GM21515 (cell line): ENCODE data around the gene SNN.

Source experiments
- ATAC-seq: cut with Tn5 transposase; IDR thresholded peaks from one replicate; pipeline ENCODE4 v1.9.1; 2021; ENCODE audit not compliant: unreplicated experiment

SNN gene

GRCh38 chr16:11677959-11678881 is 10.0 kb downstream of the SNN start:
- ATAC-seq, result no peak

DNA sequence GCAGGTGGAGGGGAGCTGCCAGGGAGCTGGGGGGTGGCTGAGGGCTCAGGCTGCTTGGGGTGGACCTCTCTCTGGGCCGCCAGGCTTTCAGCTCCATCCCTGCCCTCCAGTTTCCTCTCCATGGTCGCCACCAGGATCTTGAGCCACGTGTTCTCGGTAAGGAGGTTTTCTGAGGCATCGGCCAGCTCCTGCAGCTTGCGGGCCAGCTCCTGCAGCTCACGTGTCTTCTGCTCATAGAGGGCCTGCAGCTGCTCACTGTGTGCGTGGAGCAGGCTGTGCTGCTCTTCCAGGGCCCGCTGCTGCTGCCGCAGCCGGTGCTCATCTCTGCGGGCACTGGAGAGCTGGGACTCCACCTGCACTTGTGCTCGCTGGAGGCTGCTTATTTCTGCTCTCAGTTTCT is 11.0 kb downstream of the SNN start:
- ATAC-seq, result no peak

- ATAC-seq, result no peak
Measured at GRCh38 chr16:11679941-11680911, 12.0 kb downstream of the SNN start.

DNA sequence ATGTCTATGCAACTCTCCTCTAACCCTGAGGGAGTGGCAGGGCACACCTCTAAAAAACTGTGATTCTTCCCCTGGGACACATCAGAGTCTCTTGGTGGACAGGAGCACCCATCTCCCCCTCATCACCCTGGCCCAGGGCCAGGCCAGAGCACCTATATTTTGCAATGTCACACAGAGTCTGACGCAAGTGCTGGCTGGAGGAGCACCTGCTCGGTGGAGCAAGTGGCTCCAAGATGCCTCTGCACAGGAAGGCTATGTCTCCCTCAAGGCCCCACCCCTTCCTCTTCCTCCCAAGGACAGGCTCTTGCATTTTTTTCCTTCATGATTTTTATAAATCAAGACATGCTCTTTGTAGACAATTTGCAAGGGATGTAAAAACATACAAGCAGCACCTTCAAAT is 13.3 kb downstream of the SNN start:
- ATAC-seq, result no peak

GRCh38 chr16:11681976-11682654 is 13.9 kb downstream of the SNN start:
- no peak for ATAC-seq

- ATAC-seq, result no peak
Measured at GRCh38 chr16:11682655-11683096, 14.4 kb downstream of the SNN start.

- no peak for ATAC-seq
Measured at GRCh38 chr16:11683145-11683544, 14.9 kb downstream of the SNN start.

- no peak for ATAC-seq
Measured at GRCh38 chr16:11684231-11685025, 16.2 kb downstream of the SNN start.

GRCh38 chr16:11685844-11686618 is 17.8 kb downstream of the SNN start:
- ATAC-seq, result no peak

- ATAC-seq, result no peak
Measured at GRCh38 chr16:11686713-11687380, 18.6 kb downstream of the SNN start.

DNA sequence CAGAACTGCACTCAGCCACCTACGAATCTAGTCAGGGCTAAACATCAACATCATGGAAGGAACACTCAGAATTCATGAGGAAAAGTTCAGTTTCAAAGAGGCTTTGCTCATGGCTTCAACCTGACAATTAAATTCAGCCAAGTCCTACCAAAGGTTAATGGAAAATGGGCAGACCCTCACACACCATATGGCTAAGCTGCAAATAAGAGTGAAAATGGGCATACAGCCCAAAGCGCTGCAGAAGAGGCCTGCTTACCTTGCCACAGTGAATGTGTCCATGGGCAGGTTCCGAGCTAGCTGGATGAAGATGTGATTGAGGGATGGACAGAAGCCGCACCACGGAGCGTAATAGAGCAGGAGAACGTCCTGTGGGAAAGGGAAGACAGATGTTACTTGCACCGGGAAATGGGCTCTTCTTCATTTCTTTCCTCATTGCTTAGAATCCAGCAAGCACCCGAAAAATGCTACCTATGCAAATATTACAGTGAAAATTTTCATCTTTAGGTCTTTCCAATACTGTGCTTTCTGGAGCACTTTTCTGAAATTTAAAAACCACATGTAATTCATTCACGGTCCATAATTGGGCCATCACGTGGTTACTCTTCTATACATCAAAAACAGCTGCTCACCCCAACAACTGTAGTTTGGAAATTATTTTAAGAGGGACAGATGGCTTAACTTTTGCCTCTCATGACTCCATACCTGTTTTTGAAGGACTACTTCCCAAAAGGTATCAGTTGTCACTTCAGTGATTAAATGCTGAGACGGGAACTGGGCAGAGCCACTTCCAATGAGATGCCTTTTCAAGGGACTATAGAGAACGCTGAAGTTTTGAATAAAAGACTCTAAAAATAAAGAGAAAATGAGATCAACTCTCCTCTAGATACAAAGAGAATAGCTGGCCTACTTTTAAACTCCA is 19.6 kb downstream of the SNN start:
- ATAC-seq, result no peak

GRCh38 chr16:11688520-11688886 is 20.2 kb downstream of the SNN start:
- no peak for ATAC-seq

GRCh38 chr16:11689031-11689840 is 21.0 kb downstream of the SNN start:
- peak; percentile 70 for ATAC-seq

DNA sequence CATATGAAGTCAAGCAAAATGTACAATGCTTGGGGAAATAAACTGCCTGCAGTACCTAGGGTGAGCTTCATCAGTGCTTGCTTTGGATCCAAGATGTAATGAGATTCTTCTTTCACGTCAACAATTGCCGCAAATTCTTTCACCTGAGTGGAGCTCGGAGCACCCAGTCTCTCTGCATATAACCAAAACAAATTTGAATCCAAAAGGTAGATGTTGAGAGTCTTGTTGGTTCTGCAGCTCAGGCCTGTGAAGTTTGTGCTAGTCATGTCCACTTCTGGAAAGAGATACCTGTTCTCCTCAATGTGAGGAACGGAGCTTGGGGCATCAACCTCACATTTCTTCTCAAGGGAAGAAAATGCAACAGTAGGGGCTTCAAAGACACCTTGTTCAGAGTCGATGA is 23.0 kb downstream of the SNN start:
- ATAC-seq, result no peak

DNA sequence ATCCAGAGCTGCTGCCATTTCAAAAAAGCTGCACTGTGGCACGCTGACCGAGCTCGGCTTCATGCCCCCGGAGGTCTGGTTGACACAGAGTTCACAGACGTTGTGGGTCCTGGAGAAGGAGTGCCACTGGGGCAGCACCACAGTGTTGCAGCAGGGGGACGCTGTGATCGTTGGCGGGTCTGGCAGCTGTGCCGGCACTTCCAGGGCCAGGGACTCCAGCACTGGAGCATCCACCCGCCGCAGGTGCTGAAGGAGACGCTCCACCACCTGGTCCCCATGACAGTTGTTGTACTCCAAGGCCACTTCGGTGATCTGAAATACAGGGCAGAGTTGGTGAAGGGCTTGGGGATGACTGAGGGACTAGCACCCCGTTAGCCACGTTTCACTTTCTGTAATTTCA is 23.5 kb downstream of the SNN start:
- ATAC-seq, result no peak

DNA sequence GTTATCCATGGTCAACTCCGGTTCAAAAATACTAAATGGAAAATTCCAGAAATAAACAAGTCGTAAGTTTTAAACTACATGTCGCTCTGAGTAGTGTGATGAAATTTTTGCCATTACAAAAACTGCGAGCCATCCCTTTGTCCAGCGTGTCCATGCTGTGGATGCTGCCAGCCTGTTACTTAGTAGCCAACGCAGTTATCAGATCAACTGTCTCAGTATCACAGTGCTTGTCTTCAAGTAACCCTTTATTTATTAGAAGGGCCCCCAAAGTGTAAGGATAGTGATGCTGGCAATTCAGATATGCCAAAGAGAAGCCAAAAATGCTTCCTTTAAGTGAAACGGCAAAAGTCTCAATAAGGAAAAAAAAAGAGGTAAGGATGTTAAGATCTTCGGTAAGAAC is 23.9 kb downstream of the SNN start:
- no peak for ATAC-seq

- no peak for ATAC-seq
Measured at GRCh38 chr16:11692651-11693050, 24.4 kb downstream of the SNN start.
